Glutamatergic neuron (in vitro differentiated cells): ENCODE data around the gene CEACAM21. TPM values are rescaled to one million over a fixed set of nuclear protein-coding genes. Genes with fewer than 3 reads are reported as not detected.
A peak's percentile ranks its signal among the peaks of the same experiment; 100 is the strongest.

Experiments used
- DNase-seq: peaks from one replicate; pipeline ENCODE4 v3.0.0; 2022
- H3K27ac Mint-ChIP-seq: one replicate; pipeline ENCODE4 v1.8.0; 2020; ENCODE audit warnings: mild to moderate bottlenecking, mixed read lengths, inconsistent platforms; ENCODE audit not compliant: unreplicated experiment
- H3K27me3 Mint-ChIP-seq: one replicate; pipeline ENCODE4 v1.8.0; 2020; ENCODE audit warnings: mild to moderate bottlenecking, moderate library complexity, mixed read lengths, inconsistent platforms; ENCODE audit not compliant: unreplicated experiment
- H3K36me3 Mint-ChIP-seq: one replicate; pipeline ENCODE4 v1.8.0; 2020; ENCODE audit warnings: mild to moderate bottlenecking, mixed read lengths, inconsistent platforms; ENCODE audit not compliant: unreplicated experiment
- H3K4me1 Mint-ChIP-seq: one replicate; pipeline ENCODE4 v1.8.0; 2020; ENCODE audit warnings: mild to moderate bottlenecking, low read depth, mixed read lengths, inconsistent platforms; ENCODE audit not compliant: unreplicated experiment
- H3K4me3 Mint-ChIP-seq: one replicate; pipeline ENCODE4 v1.8.0; 2020; ENCODE audit warnings: mild to moderate bottlenecking, mixed read lengths, inconsistent platforms; ENCODE audit not compliant: unreplicated experiment
- H3K9me3 Mint-ChIP-seq: one replicate; pipeline ENCODE4 v1.8.0; 2020; ENCODE audit warnings: mild to moderate bottlenecking, moderate library complexity, mixed read lengths, inconsistent platforms; ENCODE audit not compliant: unreplicated experiment
- CTCF ChIP-seq: fragments of 200-600 bp; sonication (generic); IDR thresholded peaks from one replicate; pipeline ENCODE4 v1.5.0; 2021; ENCODE audit not compliant: partially characterized antibody, unreplicated experiment
- total RNA-seq: library from RNA; stranded (reverse); fragmentation: NEBNext Ultra II Directional; extraction: Animal tissue kit (Norgen Biotek cat#: 25700); gene quantifications from one replicate; pipeline ENCODE4 v1.2.1, GENCODE V29; 2021; ENCODE audit not compliant: unreplicated experiment

The CEACAM21 gene
- total RNA-seq, 1 donor from 2014 or later, result not detected

- H3K4me1 Mint-ChIP-seq, result no peaks in the 10 kb centered on the region
- H3K9me3 Mint-ChIP-seq, result peaks cover 8% of the 10 kb centered on the region
- no peaks in the 10 kb centered on the region for H3K27me3 Mint-ChIP-seq
- H3K27ac Mint-ChIP-seq, result no peak overlapping the region
- peaks cover 4% of the 10 kb centered on the region for H3K36me3 Mint-ChIP-seq
- no peak for TF ChIP-seq CTCF
- no peak overlapping the region for H3K4me3 Mint-ChIP-seq
- DNase-seq, result no peak
Observed at GRCh38 chr19:41535029-41535622, 40.8 kb upstream of the CEACAM21 start.

GRCh38 chr19:41537789-41538188, 38.2 kb upstream of the CEACAM21 start:
- Mint-ChIP-seq H3K27me3 (no peaks in the 10 kb centered on the region), H3K27ac (no peak overlapping the region), H3K4me1 (no peaks in the 10 kb centered on the region), H3K36me3 (no peaks in the 10 kb centered on the region), H3K9me3 (peaks cover 6% of the 10 kb centered on the region), H3K4me3 (no peak overlapping the region)
- peak; percentile 34 for TF ChIP-seq CTCF
- no peak for DNase-seq

- no peak for TF ChIP-seq CTCF
- H3K36me3 Mint-ChIP-seq, result no peaks in the 10 kb centered on the region
- H3K4me1 Mint-ChIP-seq, result no peaks in the 10 kb centered on the region
- H3K4me3 Mint-ChIP-seq, result no peak overlapping the region
- peaks cover 6% of the 10 kb centered on the region for H3K9me3 Mint-ChIP-seq
- no peak for DNase-seq
- no peak overlapping the region for H3K27ac Mint-ChIP-seq
- H3K27me3 Mint-ChIP-seq, result peaks cover 2% of the 10 kb centered on the region
Observed at GRCh38 chr19:41540041-41540695, 35.8 kb upstream of the CEACAM21 start.

GRCh38 chr19:41541990-41542584, 33.9 kb upstream of the CEACAM21 start:
- peak; percentile 66 for DNase-seq
- no peak overlapping the region for H3K4me3 Mint-ChIP-seq
- no peaks in the 10 kb centered on the region for H3K36me3 Mint-ChIP-seq
- peaks cover 5% of the 10 kb centered on the region for H3K9me3 Mint-ChIP-seq
- no peak overlapping the region for H3K27ac Mint-ChIP-seq
- peaks cover 3% of the 10 kb centered on the region for H3K27me3 Mint-ChIP-seq
- H3K4me1 Mint-ChIP-seq, result no peaks in the 10 kb centered on the region
- TF ChIP-seq CTCF, result peak; percentile 76

GRCh38 chr19:41542622-41543021, 33.3 kb upstream of the CEACAM21 start:
- Mint-ChIP-seq H3K4me1 (no peaks in the 10 kb centered on the region), H3K4me3 (no peak overlapping the region), H3K9me3 (peaks cover 2% of the 10 kb centered on the region), H3K27ac (no peak overlapping the region), H3K36me3 (no peaks in the 10 kb centered on the region), H3K27me3 (peaks cover 3% of the 10 kb centered on the region)
- DNase-seq, result no peak
- no peak for TF ChIP-seq CTCF
